Measurements from ENCODE around the gene ADAMTS8.

ADAMTS8 gene

GRCh38 chr11:130400781-130401483 is 27.5 kb downstream of the ADAMTS8 start:
- Mint-ChIP-seq H3K4me1 (peaks cover 48% of the 10 kb centered on the region), H3K4me3 (no peak overlapping the region), H3K36me3 (ENCODE audit: low read depth) (no peaks in the 10 kb centered on the region), H3K27ac (no peak overlapping the region), H3K9me3 (no peaks in the 10 kb centered on the region), H3K27me3 (ENCODE audit: low read depth, poor library complexity) (peaks cover 64% of the 10 kb centered on the region)
- TF ChIP-seq CTCF (IDR thresholded peaks at IDR 0.05): no peak
- DNase-seq: no peak

- no peak overlapping the region for H3K27ac Mint-ChIP-seq
Measured at GRCh38 chr11:130399196-130399595, 29.2 kb downstream of the ADAMTS8 start.

GRCh38 chr11:130397780-130398179 is 30.6 kb downstream of the ADAMTS8 start:
- Mint-ChIP-seq H3K4me1 (peaks cover 43% of the 10 kb centered on the region), H3K4me3 (no peak overlapping the region), H3K36me3 (ENCODE audit: low read depth) (no peaks in the 10 kb centered on the region), H3K27me3 (ENCODE audit: low read depth, poor library complexity) (peaks cover 48% of the 10 kb centered on the region), H3K9me3 (peaks cover 3% of the 10 kb centered on the region), H3K27ac (no peak overlapping the region)
- no peak for DNase-seq
- no peak for TF ChIP-seq CTCF (IDR thresholded peaks at IDR 0.05)

More at GRCh38 chr11:130399196-130399595, 29.2 kb downstream of the ADAMTS8 start:
- Mint-ChIP-seq H3K36me3 (ENCODE audit: low read depth) (no peaks in the 10 kb centered on the region), H3K4me3 (no peak overlapping the region), H3K4me1 (peaks cover 50% of the 10 kb centered on the region), H3K9me3 (peaks cover 3% of the 10 kb centered on the region), H3K27me3 (ENCODE audit: low read depth, poor library complexity) (peaks cover 54% of the 10 kb centered on the region)
- no peak for TF ChIP-seq CTCF (IDR thresholded peaks at IDR 0.05)
- no peak for DNase-seq

- DNase-seq: no peak
- no peak for TF ChIP-seq CTCF (IDR thresholded peaks at IDR 0.05)
- Mint-ChIP-seq H3K36me3 (ENCODE audit: low read depth) (no peaks in the 10 kb centered on the region), H3K27me3 (ENCODE audit: low read depth, poor library complexity) (peaks cover 51% of the 10 kb centered on the region), H3K4me1 (peaks cover 43% of the 10 kb centered on the region), H3K27ac (no peak overlapping the region), H3K4me3 (no peak overlapping the region), H3K9me3 (peaks cover 3% of the 10 kb centered on the region)
Measured at GRCh38 chr11:130396965-130397364, 31.4 kb downstream of the ADAMTS8 start.

- Mint-ChIP-seq H3K9me3 (peaks cover 3% of the 10 kb centered on the region), H3K27ac (no peak overlapping the region), H3K27me3 (ENCODE audit: low read depth, poor library complexity) (peaks cover 55% of the 10 kb centered on the region)
Measured at GRCh38 chr11:130394615-130395014, 33.8 kb downstream of the ADAMTS8 start.

More at GRCh38 chr11:130394615-130395014, 33.8 kb downstream of the ADAMTS8 start:
- H3K4me3 Mint-ChIP-seq: no peak overlapping the region
- H3K4me1 Mint-ChIP-seq: peaks cover 30% of the 10 kb centered on the region
- no peak for TF ChIP-seq CTCF (IDR thresholded peaks at IDR 0.05)
- DNase-seq: no peak
- H3K36me3 Mint-ChIP-seq (ENCODE audit: low read depth): no peaks in the 10 kb centered on the region

Measured in nephron progenitor cell (in vitro differentiated cells).